ENCODE measurements around the gene TNFSF10.

The TNFSF10 gene

GRCh38 chr3:172560586-172560985 is 37.4 kb upstream of the TNFSF10 start:
- Histone ChIP-seq H3K79me2 (ENCODE audit: low read length) (no peaks in the 10 kb centered on the region), H3K36me3 (replicated peaks; ENCODE audit: insufficient read depth, low read length) (no peaks in the 10 kb centered on the region), H4K20me1 (ENCODE audit: insufficient read depth, low read length) (no peaks in the 10 kb centered on the region), H3K9me3 (replicated peaks; ENCODE audit: insufficient read depth, low read length) (no peaks in the 10 kb centered on the region), H3K27ac (ENCODE audit: low read length) (no peak overlapping the region), H3F3A (ENCODE audit: insufficient read depth, low read length) (no peaks in the 10 kb centered on the region), H3K4me2 (ENCODE audit: low read depth, low read length) (no peak overlapping the region), H2AFZ (ENCODE audit: low read length) (no peak overlapping the region), H3K9ac (ENCODE audit: low read length) (no peak overlapping the region), H3K27me3 (replicated peaks; ENCODE audit: insufficient read depth, low read length) (no peaks in the 10 kb centered on the region), H3K4me1 (ENCODE audit: low read length) (no peaks in the 10 kb centered on the region), H3K4me3 (ENCODE audit: low read length) (no peak overlapping the region), H3K9me2 (replicated peaks; ENCODE audit: insufficient read depth, low read length) (no peaks in the 10 kb centered on the region)
- TF ChIP-seq CTCF (IDR thresholded peaks at IDR 0.05; ENCODE audit: low read length) (no peak), EZH2phosphoT487 (IDR thresholded peaks at IDR 0.05; ENCODE audit: low read length) (no peak), EZH2 (optimal IDR thresholded peaks at IDR 0.05; ENCODE audit: low read depth, low read length) (no peak)
- DNase-seq = no peak

- no peak overlapping the region for H3K27ac ChIP-seq (ENCODE audit: low read length)
- H3F3A ChIP-seq (ENCODE audit: insufficient read depth, low read length) = no peaks in the 10 kb centered on the region
Measured at GRCh38 chr3:172560026-172560425, 36.8 kb upstream of the TNFSF10 start.

GRCh38 chr3:172559020-172559419 is 35.8 kb upstream of the TNFSF10 start:
- Histone ChIP-seq H3K4me1 (ENCODE audit: low read length) (no peaks in the 10 kb centered on the region), H3K27me3 (replicated peaks; ENCODE audit: insufficient read depth, low read length) (no peaks in the 10 kb centered on the region), H3K9me3 (replicated peaks; ENCODE audit: insufficient read depth, low read length) (no peaks in the 10 kb centered on the region), H3K79me2 (ENCODE audit: low read length) (no peaks in the 10 kb centered on the region), H3K9ac (ENCODE audit: low read length) (no peak overlapping the region), H3K36me3 (replicated peaks; ENCODE audit: insufficient read depth, low read length) (no peaks in the 10 kb centered on the region), H2AFZ (ENCODE audit: low read length) (no peak overlapping the region), H4K20me1 (ENCODE audit: insufficient read depth, low read length) (no peaks in the 10 kb centered on the region), H3K27ac (ENCODE audit: low read length) (no peak overlapping the region), H3F3A (ENCODE audit: insufficient read depth, low read length) (no peaks in the 10 kb centered on the region), H3K4me2 (ENCODE audit: low read depth, low read length) (no peak overlapping the region), H3K9me2 (replicated peaks; ENCODE audit: insufficient read depth, low read length) (no peaks in the 10 kb centered on the region), H3K4me3 (ENCODE audit: low read length) (no peak overlapping the region)
- DNase-seq = no peak
- TF ChIP-seq CTCF (IDR thresholded peaks at IDR 0.05; ENCODE audit: low read length) (no peak), EZH2phosphoT487 (IDR thresholded peaks at IDR 0.05; ENCODE audit: low read length) (no peak), EZH2 (optimal IDR thresholded peaks at IDR 0.05; ENCODE audit: low read depth, low read length) (no peak)

More at GRCh38 chr3:172560026-172560425, 36.8 kb upstream of the TNFSF10 start:
- Histone ChIP-seq H3K36me3 (replicated peaks; ENCODE audit: insufficient read depth, low read length) (no peaks in the 10 kb centered on the region), H3K9me2 (replicated peaks; ENCODE audit: insufficient read depth, low read length) (no peaks in the 10 kb centered on the region), H4K20me1 (ENCODE audit: insufficient read depth, low read length) (no peaks in the 10 kb centered on the region), H2AFZ (ENCODE audit: low read length) (no peak overlapping the region), H3K79me2 (ENCODE audit: low read length) (no peaks in the 10 kb centered on the region), H3K4me1 (ENCODE audit: low read length) (no peaks in the 10 kb centered on the region), H3K27me3 (replicated peaks; ENCODE audit: insufficient read depth, low read length) (no peaks in the 10 kb centered on the region), H3K4me2 (ENCODE audit: low read depth, low read length) (no peak overlapping the region), H3K9ac (ENCODE audit: low read length) (no peak overlapping the region), H3K9me3 (replicated peaks; ENCODE audit: insufficient read depth, low read length) (no peaks in the 10 kb centered on the region), H3K4me3 (ENCODE audit: low read length) (no peak overlapping the region)
- no peak for TF ChIP-seq CTCF (IDR thresholded peaks at IDR 0.05; ENCODE audit: low read length)
- TF ChIP-seq EZH2phosphoT487 (IDR thresholded peaks at IDR 0.05; ENCODE audit: low read length) = no peak
- TF ChIP-seq EZH2 (optimal IDR thresholded peaks at IDR 0.05; ENCODE audit: low read depth, low read length) = no peak
- no peak for DNase-seq

All from MM.1S (cell line).